GM21360 (cell line): ENCODE results near the gene CDK14.
"Not testable (repeated sequence)": the region's sequence is repeated elsewhere in the genome, so short reads cannot be mapped to it uniquely, and the experiment has no call there.

Experiments used
- ATAC-seq: cut with Tn5 transposase; IDR thresholded peaks from one replicate; pipeline ENCODE4 v1.9.1; 2021; ENCODE audit warnings: mild to moderate bottlenecking, moderate library complexity; ENCODE audit not compliant: unreplicated experiment

The CDK14 gene

DNA sequence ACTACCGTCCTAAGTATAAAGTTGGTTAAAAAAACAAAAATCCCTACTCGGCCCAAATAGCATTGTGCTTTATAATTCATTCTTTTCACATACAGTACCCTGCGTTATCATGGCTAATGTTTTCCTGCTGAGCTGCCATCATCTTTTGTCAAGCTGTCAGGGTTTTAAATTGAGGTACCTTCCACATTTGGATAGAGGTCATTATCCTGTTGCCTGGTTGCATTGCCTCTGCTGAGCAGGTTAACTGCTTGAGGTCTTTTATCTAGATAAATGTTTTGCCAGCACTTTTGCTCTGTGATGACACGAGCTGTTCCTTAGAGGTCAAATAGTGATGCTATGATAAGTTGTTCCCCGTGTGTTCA is 573.7 kb downstream of the CDK14 start:
- ATAC-seq = no peak

GRCh38 chr7:91173265-91173664 is 577.1 kb downstream of the CDK14 start:
- not testable (repeated sequence) for ATAC-seq

GRCh38 chr7:91180746-91181145 is 584.6 kb downstream of the CDK14 start:
- ATAC-seq = no peak

GRCh38 chr7:91181949-91182348 is 585.8 kb downstream of the CDK14 start:
- ATAC-seq = no peak

- ATAC-seq = no peak
These were observed 587.0 kb downstream of the CDK14 start for GRCh38 chr7:91182819-91183764.

- ATAC-seq = no peak
These were observed 589.6 kb downstream of the CDK14 start for GRCh38 chr7:91185771-91186170.

GRCh38 chr7:91187061-91187460 is 590.9 kb downstream of the CDK14 start:
- ATAC-seq = no peak

DNA sequence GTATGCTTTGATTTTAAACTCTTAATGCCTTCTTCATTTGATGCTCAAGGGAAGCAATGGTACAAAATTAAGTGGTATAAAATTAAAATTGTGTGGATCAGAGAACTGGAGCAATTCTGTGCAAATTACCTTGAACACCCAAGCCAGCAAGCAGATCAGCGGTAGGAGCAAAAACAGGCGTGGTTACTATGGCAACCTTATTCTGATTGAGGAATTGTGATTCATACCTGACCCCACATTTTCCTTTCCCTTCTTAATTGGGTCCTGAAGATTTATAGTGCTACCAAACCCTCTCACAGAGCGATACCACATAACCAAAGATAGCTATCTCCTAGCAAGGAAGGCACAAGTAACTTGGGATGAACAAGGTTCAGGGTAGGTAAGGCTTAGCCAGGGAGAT is 595.6 kb downstream of the CDK14 start:
- no peak for ATAC-seq

- ATAC-seq = no peak
These were observed 597.0 kb downstream of the CDK14 start for GRCh38 chr7:91193141-91193540.

DNA sequence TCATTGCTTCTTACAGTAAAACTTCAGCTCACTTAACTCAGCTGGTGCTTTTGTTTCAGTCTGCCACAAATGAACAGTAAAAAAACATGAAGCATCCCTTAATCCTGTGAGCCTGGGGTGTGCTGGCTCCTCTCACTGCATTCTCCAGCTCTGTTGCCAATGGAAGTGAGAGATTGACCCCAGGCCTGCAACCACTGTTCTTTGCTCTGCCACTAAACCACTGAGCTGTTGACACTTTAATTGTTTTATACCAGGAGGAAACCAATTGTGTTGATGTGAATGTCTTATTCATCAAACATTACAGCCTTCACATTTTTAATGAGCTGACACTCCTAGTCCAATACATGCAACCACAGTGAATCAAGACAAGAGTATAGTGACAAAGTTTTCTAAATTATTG is 598.7 kb downstream of the CDK14 start:
- no peak for ATAC-seq

GRCh38 chr7:91196058-91196457 is 599.9 kb downstream of the CDK14 start:
- ATAC-seq = no peak

DNA sequence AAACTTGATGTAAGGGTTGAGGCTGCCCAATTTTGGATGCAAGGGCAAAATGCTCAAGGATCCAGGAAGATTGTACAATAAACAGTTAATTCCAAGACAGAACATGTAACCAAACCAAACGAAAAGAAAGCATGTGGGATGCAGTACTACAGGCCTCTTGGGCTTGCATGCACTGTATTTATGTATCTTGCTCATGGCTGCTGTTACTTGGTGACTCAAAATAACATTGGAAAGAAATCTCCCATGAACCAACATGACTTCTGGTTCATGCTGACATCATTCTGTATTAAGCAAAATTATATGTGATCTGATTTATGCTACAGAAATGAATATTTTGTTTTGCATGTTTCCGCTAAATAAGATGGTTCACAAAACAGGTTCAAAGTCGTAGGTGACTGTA is 602.2 kb downstream of the CDK14 start:
- ATAC-seq = no peak

GRCh38 chr7:91199601-91200000 is 603.5 kb downstream of the CDK14 start:
- no peak for ATAC-seq

GRCh38 chr7:91201442-91202113 is 605.5 kb downstream of the CDK14 start:
- no peak for ATAC-seq

GRCh38 chr7:91206361-91206960 is 610.3 kb downstream of the CDK14 start:
- no peak for ATAC-seq

DNA sequence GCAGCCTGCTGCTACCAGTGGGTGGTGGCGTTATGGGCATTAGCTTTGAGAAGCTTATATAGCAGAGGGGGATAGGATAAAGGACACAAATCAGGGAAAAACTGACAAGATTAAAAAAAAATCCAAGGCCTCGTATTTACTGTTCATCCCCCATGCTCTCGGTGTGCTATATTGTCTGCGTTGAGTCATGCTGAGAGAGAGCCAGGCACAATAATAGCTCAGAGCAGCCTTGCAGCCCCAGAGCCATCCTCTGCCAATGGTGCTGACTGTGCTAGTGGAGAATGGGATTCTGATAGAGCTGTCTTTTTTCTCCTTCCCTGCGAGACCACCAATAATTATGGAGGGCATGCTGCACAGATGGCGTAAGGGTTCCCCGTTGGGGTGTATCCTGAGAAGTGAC is 616.5 kb downstream of the CDK14 start:
- no peak for ATAC-seq

DNA sequence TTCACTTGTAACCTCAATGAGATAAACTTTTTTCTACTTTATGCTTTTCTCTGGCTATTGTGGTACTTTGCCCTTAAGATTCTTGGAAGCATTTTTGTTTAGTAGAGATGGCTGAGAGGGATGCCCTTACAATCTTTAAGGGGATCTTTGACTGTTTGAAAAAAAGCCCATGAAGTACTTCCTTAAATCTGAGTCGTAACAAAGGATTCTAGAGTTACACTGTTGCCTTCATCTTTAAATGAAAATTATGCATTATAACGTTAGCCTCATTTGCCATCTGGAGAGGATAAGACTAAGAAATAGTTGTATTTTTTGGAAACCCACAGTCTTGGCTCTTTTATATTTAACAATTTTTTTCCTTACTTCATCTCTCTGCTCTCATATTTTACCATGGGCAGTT is 630.3 kb downstream of the CDK14 start:
- no peak for ATAC-seq

- ATAC-seq = no peak
These were observed 632.2 kb downstream of the CDK14 start for GRCh38 chr7:91228327-91228726.

DNA sequence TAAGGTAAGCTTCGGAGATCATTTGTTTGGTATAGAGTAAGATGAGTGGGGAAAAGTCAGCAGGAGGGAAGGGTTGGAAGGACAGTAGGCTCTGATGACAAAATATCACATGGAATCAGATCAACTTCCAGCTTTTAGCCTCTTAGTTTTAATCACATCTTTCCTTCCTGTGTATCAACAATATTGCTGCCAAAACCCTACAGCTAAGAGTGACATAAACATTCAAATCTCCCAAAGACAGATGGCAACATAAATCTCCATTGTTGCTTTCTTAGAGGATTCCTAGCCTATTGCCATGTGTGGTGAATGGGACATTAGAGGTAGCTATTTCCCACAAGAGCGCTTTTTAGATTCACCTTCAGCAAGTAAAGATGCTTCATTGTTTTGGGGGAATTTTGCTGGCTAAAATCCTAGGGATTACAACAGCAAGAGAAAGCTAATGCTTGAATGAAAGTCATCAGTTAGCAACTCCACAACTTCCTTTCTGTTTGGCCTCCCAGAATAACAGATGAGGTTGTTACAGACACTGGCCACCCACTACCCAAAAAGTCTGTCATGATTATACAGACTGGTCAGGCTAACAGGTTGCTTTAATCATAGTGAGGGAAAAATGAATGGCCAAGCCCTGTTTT is 632.9 kb downstream of the CDK14 start:
- no peak for ATAC-seq

DNA sequence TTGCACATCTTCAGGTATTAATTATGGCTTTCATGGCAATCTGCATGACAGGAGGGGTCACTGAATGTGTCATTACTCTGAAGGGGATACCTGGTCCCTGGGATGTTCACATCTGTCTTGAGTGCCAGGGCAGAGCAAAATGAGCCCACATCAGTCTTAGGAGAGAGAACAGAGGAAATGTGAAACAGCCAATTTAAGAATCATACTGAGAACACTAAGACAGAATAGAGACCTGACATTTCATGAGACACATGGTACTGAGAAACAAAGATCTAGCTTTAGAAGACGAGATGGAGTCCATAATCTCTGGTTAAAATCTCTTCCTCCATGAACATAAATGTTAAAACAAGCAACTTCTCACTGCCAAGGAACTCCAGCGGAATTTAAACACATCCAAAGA is 634.0 kb downstream of the CDK14 start:
- ATAC-seq = no peak

DNA sequence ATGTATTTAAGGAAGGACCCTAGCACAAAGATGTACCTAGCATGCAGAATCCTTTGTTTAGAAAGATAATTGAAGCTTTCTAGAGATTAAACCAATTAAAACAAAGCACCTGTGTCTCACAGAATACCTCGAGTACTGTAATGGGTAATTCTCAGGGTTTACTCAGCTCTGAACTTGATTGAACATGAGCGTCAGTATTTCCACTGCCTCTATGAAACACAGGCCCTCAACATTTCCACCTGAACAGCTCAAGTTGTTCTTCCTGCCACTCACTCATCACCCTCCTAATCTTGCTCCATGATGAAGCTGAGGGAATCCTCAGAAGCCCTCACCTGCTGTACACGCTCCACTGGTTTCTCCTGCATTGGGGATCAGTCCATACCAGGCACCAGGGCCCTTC is 634.4 kb downstream of the CDK14 start:
- no peak for ATAC-seq
